DOHH2 (cell line): ENCODE measurements around the gene CD300LF.

Experiments used
- H3F3A ChIP-seq: fragments of 200-600 bp; sonication (generic), shearing (Covaris generic); 2 replicates; pipeline ENCODE4 v1.6.0; 2016; ENCODE audit warnings: antibody characterized with exemption, mild to moderate bottlenecking; ENCODE audit not compliant: control insufficient read depth, insufficient read depth
- H3K27ac ChIP-seq: fragments of 200-600 bp; sonication (generic); 2 replicates; pipeline ENCODE4 v1.5.1; 2014; ENCODE audit warnings: low read depth, mild to moderate bottlenecking, low read length, moderate library complexity
- H3K27me3 ChIP-seq: fragments of 200-600 bp; sonication (generic); 2 replicates; pipeline ENCODE4 v1.6.1; 2014; ENCODE audit warnings: mild to moderate bottlenecking, low read length, mixed read lengths; ENCODE audit not compliant: control insufficient read depth
- H3K36me3 ChIP-seq: fragments of 200-600 bp; sonication (generic); 2 replicates; pipeline ENCODE4 v1.6.1; 2014; ENCODE audit warnings: mild to moderate bottlenecking, low read length, moderate library complexity, mixed read lengths; ENCODE audit not compliant: control insufficient read depth
- H3K4me1 ChIP-seq: fragments of 200-600 bp; sonication (generic); 2 replicates; pipeline ENCODE4 v1.6.1; 2014; ENCODE audit warnings: mild to moderate bottlenecking, low read length, mixed read lengths; ENCODE audit not compliant: control insufficient read depth
- H3K4me2 ChIP-seq: fragments of 200-600 bp; sonication (generic); 2 replicates; pipeline ENCODE4 v1.6.0; 2014; ENCODE audit warnings: mild to moderate bottlenecking, low read length, moderate library complexity
- H3K4me3 ChIP-seq: fragments of 200-600 bp; sonication (generic); 2 replicates; pipeline ENCODE4 v1.5.1; 2014; ENCODE audit warnings: mild to moderate bottlenecking, low read length, mixed read lengths
- H3K79me2 ChIP-seq: fragments of 200-600 bp; sonication (generic); 2 replicates; pipeline ENCODE4 v1.6.1; 2014; ENCODE audit warnings: mild to moderate bottlenecking, low read length, mixed read lengths; ENCODE audit not compliant: control insufficient read depth
- H3K9me2 ChIP-seq: fragments of 200-600 bp; sonication (generic); replicated peaks from 2 replicates; pipeline ENCODE4 v1.6.1; 2014; ENCODE audit warnings: mild to moderate bottlenecking, low read length, mixed read lengths; ENCODE audit not compliant: control insufficient read depth
- H3K9me3 ChIP-seq: fragments of 200-600 bp; sonication (generic); 2 replicates; pipeline ENCODE4 v1.6.1; 2014; ENCODE audit warnings: antibody characterized with exemption, low read length, mixed read lengths; ENCODE audit not compliant: control insufficient read depth, insufficient read depth
- H4K20me1 ChIP-seq: fragments of 200-600 bp; sonication (generic); 2 replicates; pipeline ENCODE4 v1.6.0; 2014; ENCODE audit warnings: low read depth, mild to moderate bottlenecking, antibody characterized with exemption, low read length, moderate library complexity; ENCODE audit not compliant: control insufficient read depth, insufficient read depth
- CTCF ChIP-seq: fragments of 200-600 bp; sonication (generic); IDR thresholded peaks from one replicate; pipeline ENCODE4 v1.5.1; 2014; ENCODE audit warnings: antibody characterized with exemption, mild to moderate bottlenecking, low read depth, low read length; ENCODE audit not compliant: poor library complexity, severe bottlenecking
- EZH2phosphoT487 ChIP-seq: fragments of 200-600 bp; sonication (generic); IDR thresholded peaks from 2 replicates; pipeline ENCODE4 v1.6.1; 2017; ENCODE audit warnings: borderline replicate concordance, mild to moderate bottlenecking, antibody characterized with exemption, low read length, moderate library complexity, mixed read lengths

Gene CD300LF

GRCh38 chr17:74742978-74743545 is 30.3 kb upstream of the CD300LF start:
- peak overlapping the region; percentile 64 for H3K4me2 ChIP-seq
- H3K79me2 ChIP-seq: no peaks in the 10 kb centered on the region
- peak overlapping the region; percentile 88 for H3K27ac ChIP-seq
- H3K27me3 ChIP-seq: no peaks in the 10 kb centered on the region
- H3K4me1 ChIP-seq: peaks cover 67% of the 10 kb centered on the region
- H3K9me2 ChIP-seq: no peaks in the 10 kb centered on the region
- TF ChIP-seq CTCF (no peak), EZH2phosphoT487 (no peak)
- H3F3A ChIP-seq: peaks cover 11% of the 10 kb centered on the region
- H3K36me3 ChIP-seq: no peaks in the 10 kb centered on the region
- H3K4me3 ChIP-seq: peak overlapping the region; percentile 58
- H4K20me1 ChIP-seq: no peaks in the 10 kb centered on the region
- H3K9me3 ChIP-seq: no peaks in the 10 kb centered on the region

GRCh38 chr17:74742153-74742515 is 29.4 kb upstream of the CD300LF start:
- Histone ChIP-seq H3K9me2 (no peaks in the 10 kb centered on the region), H3K4me1 (peaks cover 70% of the 10 kb centered on the region), H3K79me2 (no peaks in the 10 kb centered on the region), H3K4me3 (peak overlapping the region; percentile 58), H3K9me3 (no peaks in the 10 kb centered on the region), H3K27me3 (no peaks in the 10 kb centered on the region), H3F3A (peaks cover 11% of the 10 kb centered on the region), H3K36me3 (no peaks in the 10 kb centered on the region), H3K27ac (peak overlapping the region; percentile 88), H3K4me2 (peak overlapping the region; percentile 64), H4K20me1 (no peaks in the 10 kb centered on the region)
- no peak for TF ChIP-seq EZH2phosphoT487
- TF ChIP-seq CTCF: no peak

GRCh38 chr17:74740641-74741387 is 28.1 kb upstream of the CD300LF start:
- Histone ChIP-seq H3K79me2 (no peaks in the 10 kb centered on the region), H3K36me3 (no peaks in the 10 kb centered on the region), H3K4me3 (no peak overlapping the region), H3K4me1 (peaks cover 81% of the 10 kb centered on the region), H3F3A (peaks cover 11% of the 10 kb centered on the region), H3K27me3 (no peaks in the 10 kb centered on the region), H3K27ac (no peak overlapping the region), H4K20me1 (no peaks in the 10 kb centered on the region), H3K9me2 (no peaks in the 10 kb centered on the region), H3K9me3 (no peaks in the 10 kb centered on the region), H3K4me2 (peak overlapping the region; percentile 64; the same call in 1 of the 2 replicates)
- TF ChIP-seq CTCF (no peak), EZH2phosphoT487 (no peak)
